Fibroblast of lung (primary cell): Measurements from ENCODE around the gene SGPP2.

Experiments
- EZH2 ChIP-seq: IDR thresholded peaks from 2 replicates; pipeline ENCODE4 v1.5.1; 2012; ENCODE audit warnings: low read length, control low read depth, mild to moderate bottlenecking; ENCODE audit errors: missing control alignments
- TF ChIP-seq, protein P1 (sequence below), 2 donors: IDR thresholded peaks in 1 of 2; conservative IDR thresholded peaks in 1 of 2; 1 replicate in 1 of 2; 2 replicates in 1 of 2; pipeline ENCODE4 v1.5.1; 2011 to 2012; ENCODE audit warnings: low read length in 2 of 2, control low read depth in 1 of 2, inconsistent platforms in 1 of 2, low read depth in 1 of 2, mild to moderate bottlenecking in 1 of 2

DNA sequence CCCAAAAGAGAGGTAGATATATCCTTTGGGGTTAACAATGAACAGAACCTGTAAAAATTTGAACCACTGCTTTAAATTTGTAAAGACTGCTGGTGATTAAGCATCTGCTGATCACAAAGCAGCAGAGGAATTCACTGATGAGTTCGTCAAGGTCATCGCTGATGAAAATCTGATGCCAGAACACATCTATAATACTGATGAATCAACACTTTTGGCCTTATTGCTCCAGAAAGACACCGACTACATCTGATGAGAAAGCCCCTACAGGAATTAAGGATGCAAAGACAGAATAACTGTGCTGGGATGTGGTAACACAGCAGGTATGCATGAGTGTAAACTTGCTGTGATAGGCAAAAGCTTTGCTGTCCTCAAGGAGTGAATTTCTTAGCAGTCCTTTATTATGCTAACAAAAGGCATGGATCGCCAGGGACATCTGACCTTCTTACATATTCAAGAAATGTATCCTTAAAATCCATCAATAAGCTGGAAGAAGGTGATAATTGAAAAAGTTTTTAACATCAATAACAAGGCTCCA is 30.5 kb upstream of the SGPP2 start:
- TF ChIP-seq EZH2, result no peak
- TF ChIP-seq, protein P1, sequence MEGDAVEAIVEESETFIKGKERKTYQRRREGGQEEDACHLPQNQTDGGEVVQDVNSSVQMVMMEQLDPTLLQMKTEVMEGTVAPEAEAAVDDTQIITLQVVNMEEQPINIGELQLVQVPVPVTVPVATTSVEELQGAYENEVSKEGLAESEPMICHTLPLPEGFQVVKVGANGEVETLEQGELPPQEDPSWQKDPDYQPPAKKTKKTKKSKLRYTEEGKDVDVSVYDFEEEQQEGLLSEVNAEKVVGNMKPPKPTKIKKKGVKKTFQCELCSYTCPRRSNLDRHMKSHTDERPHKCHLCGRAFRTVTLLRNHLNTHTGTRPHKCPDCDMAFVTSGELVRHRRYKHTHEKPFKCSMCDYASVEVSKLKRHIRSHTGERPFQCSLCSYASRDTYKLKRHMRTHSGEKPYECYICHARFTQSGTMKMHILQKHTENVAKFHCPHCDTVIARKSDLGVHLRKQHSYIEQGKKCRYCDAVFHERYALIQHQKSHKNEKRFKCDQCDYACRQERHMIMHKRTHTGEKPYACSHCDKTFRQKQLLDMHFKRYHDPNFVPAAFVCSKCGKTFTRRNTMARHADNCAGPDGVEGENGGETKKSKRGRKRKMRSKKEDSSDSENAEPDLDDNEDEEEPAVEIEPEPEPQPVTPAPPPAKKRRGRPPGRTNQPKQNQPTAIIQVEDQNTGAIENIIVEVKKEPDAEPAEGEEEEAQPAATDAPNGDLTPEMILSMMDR (conservative IDR thresholded peaks at IDR 0.05 in 1 of 2, IDR thresholded peaks at IDR 0.05 in 1 of 2; ENCODE audit: low read depth in 1 of 2, low read length in 2 of 2), result no peak
